ENCODE results near the gene CD24. TPM values are rescaled to one million over a fixed set of nuclear protein-coding genes. Genes with fewer than 3 reads are reported as not detected.

Gene CD24
- total and polyA plus RNA-seq, 2 of the 8 experiments (the other 6 are each of a cell fraction or from before 2014, with no cell fraction given), result 2,134 to 2,327 TPM

- H3K9ac ChIP-seq (replicated peaks in 1 of 4; ENCODE audit: extremely low read depth in 1 of 4, low read depth in 3 of 4, low read length in 3 of 4), result no peak overlapping the region
- H2BK20ac ChIP-seq (ENCODE audit: low read length), result no peak overlapping the region
- FAIRE-seq (no peak), DNase-seq (ENCODE audit: low read depth in 1 of 2, low spot score in 2 of 2) (no peak)
- no peaks in the 10 kb centered on the region for H3K23me2 ChIP-seq (ENCODE audit: low read depth, low read length)
- no peak overlapping the region for H2BK12ac ChIP-seq (ENCODE audit: low read depth, low read length)
- no peak overlapping the region for H3K18ac ChIP-seq (ENCODE audit: extremely low read depth, low read length)
- H3K56ac ChIP-seq (replicated peaks; ENCODE audit: insufficient read length, low read depth, low read length), result no peak overlapping the region
- no peak overlapping the region for H4K5ac ChIP-seq (ENCODE audit: insufficient read length, low read depth, low read length)
- WGBS, 2 experiments (ENCODE audit: extremely low coverage in 1 of 2, insufficient coverage in 1 of 2, insufficient read length in 1 of 2, insufficient replicate concordance in 2 of 2, low coverage in 1 of 2, low lambda C conversion rate in 2 of 2, missing lambda C conversion rate in 1 of 2), result 93% methylated on average over 1 of the region's 1 CpG; no CpG with 5 or more reads in 1 of the 2 experiments
- no peak overlapping the region for H3K4me2 ChIP-seq (ENCODE audit: insufficient read depth in 1 of 2, low read depth in 2 of 2, low read length in 2 of 2)
- no peaks in the 10 kb centered on the region for H3K4me1 ChIP-seq (replicated peaks in 1 of 4; ENCODE audit: control insufficient read depth in 3 of 4, insufficient read depth in 4 of 4, low read length in 3 of 4)
- no peaks in the 10 kb centered on the region for H4K20me1 ChIP-seq (replicated peaks in 1 of 2; ENCODE audit: control insufficient read depth in 1 of 2, insufficient read depth in 2 of 2, low read length in 2 of 2)
- no peak overlapping the region for H2AFZ ChIP-seq (ENCODE audit: low read length)
- H2BK120ac ChIP-seq (replicated peaks; ENCODE audit: low read depth, low read length), result no peak overlapping the region
- H3K4ac ChIP-seq (replicated peaks; ENCODE audit: insufficient read length, low read depth, low read length), result no peak overlapping the region
- no peak overlapping the region for H3K14ac ChIP-seq (ENCODE audit: insufficient read length)
- no peak overlapping the region for H3K23ac ChIP-seq (ENCODE audit: insufficient read length)
- H2AK5ac ChIP-seq (ENCODE audit: low read depth, low read length), result no peak overlapping the region
- no peak overlapping the region for H4K8ac ChIP-seq (ENCODE audit: extremely low read depth, insufficient read depth, low read length)
- no peak overlapping the region for H2BK15ac ChIP-seq (ENCODE audit: low read length)
- CTCF ChIA-PET (ENCODE audit: partially characterized antibody), result interaction anchor here (0.7 kb wide), 1 partner anchor 11 kb away, joined by 3 read pairs; no protein-coding TSS in a partner anchor
- no peaks in the 10 kb centered on the region for H3K27me3 ChIP-seq (replicated peaks in 1 of 4; ENCODE audit: control insufficient read depth in 3 of 4, extremely low read depth in 1 of 4, insufficient read depth in 3 of 4, low read length in 3 of 4)
- H3K79me2 ChIP-seq (ENCODE audit: control insufficient read depth in 1 of 2, insufficient read depth in 2 of 2, low read length in 2 of 2), result no peaks in the 10 kb centered on the region
- H2BK5ac ChIP-seq (ENCODE audit: low read depth, low read length), result no peak overlapping the region
- H3K9me3 ChIP-seq (ENCODE audit: insufficient read depth in 2 of 2, low read depth in 1 of 2, low read length in 1 of 2), result no peaks in the 10 kb centered on the region
- POLR2A ChIA-PET (ENCODE audit: partially characterized antibody), result no interaction called here
- no peak overlapping the region for H3K4me3 ChIP-seq (ENCODE audit: extremely low read depth in 1 of 4, insufficient read depth in 2 of 4, low read depth in 3 of 4, low read length in 4 of 4)
- no peak overlapping the region for H3K27ac ChIP-seq (ENCODE audit: low read depth, low read length)
- H3K79me1 ChIP-seq (ENCODE audit: low read depth, low read length), result no peaks in the 10 kb centered on the region
- H4K91ac ChIP-seq (replicated peaks; ENCODE audit: insufficient read length, low read length), result no peak overlapping the region
- H3K36me3 ChIP-seq (ENCODE audit: control insufficient read depth in 2 of 4, insufficient read depth in 4 of 4, low read length in 3 of 4), result no peaks in the 10 kb centered on the region
- no peak for TF ChIP-seq FOSL1 (IDR thresholded peaks at IDR 0.05; ENCODE audit: insufficient read depth, low read depth, low read length)
- TF ChIP-seq CBX5 (IDR thresholded peaks at IDR 0.05; ENCODE audit: low read depth, low read length), result no peak
- TF ChIP-seq SIX5 (IDR thresholded peaks at IDR 0.05; ENCODE audit: low read depth, low read length), result no peak
- no peak for TF ChIP-seq BRCA1 (IDR thresholded peaks at IDR 0.05; ENCODE audit: low read depth, low read length)
- no peak for TF ChIP-seq RBBP5 (IDR thresholded peaks at IDR 0.05; ENCODE audit: borderline replicate concordance, low read depth, low read length)
- no peak for TF ChIP-seq MAFK (IDR thresholded peaks at IDR 0.05; ENCODE audit: low read depth, low read length)
- TF ChIP-seq CBX8 (IDR thresholded peaks at IDR 0.05; ENCODE audit: borderline replicate concordance, low read depth, low read length), result no peak
- TF ChIP-seq MAX (IDR thresholded peaks at IDR 0.05), result no peak
- TF ChIP-seq POLR2A (IDR thresholded peaks at IDR 0.05; ENCODE audit: control extremely low read depth in 1 of 2, low read depth in 2 of 2, low read length in 2 of 2), result no peak
- no peak for TF ChIP-seq CHD1 (IDR thresholded peaks at IDR 0.05; ENCODE audit: low read depth, low read length)
- TF ChIP-seq BACH1 (IDR thresholded peaks at IDR 0.05; ENCODE audit: low read length), result no peak
- TF ChIP-seq ZNF274 (IDR thresholded peaks at IDR 0.05; ENCODE audit: borderline replicate concordance, extremely low read depth, low read length), result no peak
- TF ChIP-seq POU5F1 (IDR thresholded peaks at IDR 0.05; ENCODE audit: low read depth, low read length), result no peak
- TF ChIP-seq RAD21 (IDR thresholded peaks at IDR 0.05 in 1 of 2, conservative IDR thresholded peaks at IDR 0.05 in 1 of 2; ENCODE audit: low read depth in 2 of 2, low read length in 2 of 2), result no peak
Observed at GRCh38 chr6:107021446-107022185, 47.1 kb upstream of the CD24 start.

All from H1 (cell line).